Measurements from ENCODE around the gene ITGA11.

ITGA11 gene

DNA sequence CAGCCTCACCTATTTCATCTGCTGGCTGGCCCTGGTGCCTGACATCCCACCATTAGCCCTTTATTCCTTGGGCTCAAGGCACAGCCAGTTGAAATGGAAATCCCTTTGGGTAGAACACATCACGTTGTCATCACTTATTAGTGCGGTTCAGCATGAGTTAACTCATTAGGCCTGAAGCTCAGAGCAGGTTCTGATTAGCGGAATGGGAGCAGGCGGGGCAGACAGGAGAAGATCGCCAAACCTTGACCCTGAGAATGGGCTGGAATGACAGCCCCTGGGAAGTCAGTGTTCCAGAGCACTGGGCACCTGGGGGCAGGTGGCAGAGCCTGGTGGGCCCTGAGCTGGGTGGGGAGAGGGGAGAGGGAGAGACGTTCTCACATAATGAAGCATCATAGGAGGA lies 5.8 kb downstream of the ITGA11 start:
- H3K27me3 ChIP-seq (ENCODE audit: insufficient read depth, low read length): no peaks in the 10 kb centered on the region
- H3K27ac ChIP-seq (ENCODE audit: low read depth, low read length, poor library complexity, severe bottlenecking): no peak overlapping the region
- no peaks in the 10 kb centered on the region for H3K36me3 ChIP-seq (ENCODE audit: insufficient read depth, low read length)
- no peaks in the 10 kb centered on the region for H3K9me3 ChIP-seq (ENCODE audit: low read length)
- H3F3A ChIP-seq (ENCODE audit: insufficient read depth, low read length): no peaks in the 10 kb centered on the region
- TF ChIP-seq EZH2 (IDR thresholded peaks at IDR 0.05; ENCODE audit: borderline replicate concordance, low read length): no peak
- no peak for TF ChIP-seq CTCF (IDR thresholded peaks at IDR 0.05; ENCODE audit: low read length)
- H2AFZ ChIP-seq (ENCODE audit: low read length): no peak overlapping the region
- H4K20me1 ChIP-seq (ENCODE audit: insufficient read depth, low read length): no peaks in the 10 kb centered on the region
- no peaks in the 10 kb centered on the region for H3K79me2 ChIP-seq (ENCODE audit: insufficient read depth, low read length)
- H3K4me1 ChIP-seq (ENCODE audit: insufficient read depth, low read length, severe bottlenecking): no peaks in the 10 kb centered on the region
- no peak overlapping the region for H3K4me2 ChIP-seq (ENCODE audit: low read length)
- no peaks in the 10 kb centered on the region for H3K9me2 ChIP-seq (ENCODE audit: low read depth, low read length)
- no peak overlapping the region for H3K4me3 ChIP-seq (ENCODE audit: low read depth, low read length, poor library complexity, severe bottlenecking)
- H3K9ac ChIP-seq (ENCODE audit: low read length): no peak overlapping the region

- Histone ChIP-seq H3K79me2 (ENCODE audit: insufficient read depth, low read length) (no peaks in the 10 kb centered on the region), H3K27ac (ENCODE audit: low read depth, low read length, poor library complexity, severe bottlenecking) (no peak overlapping the region), H3K4me2 (ENCODE audit: low read length) (no peak overlapping the region), H3K9me2 (ENCODE audit: low read depth, low read length) (no peaks in the 10 kb centered on the region), H3K9me3 (ENCODE audit: low read length) (no peaks in the 10 kb centered on the region), H3K36me3 (ENCODE audit: insufficient read depth, low read length) (no peaks in the 10 kb centered on the region), H3K4me3 (ENCODE audit: low read depth, low read length, poor library complexity, severe bottlenecking) (no peak overlapping the region), H3F3A (ENCODE audit: insufficient read depth, low read length) (no peaks in the 10 kb centered on the region), H3K27me3 (ENCODE audit: insufficient read depth, low read length) (no peaks in the 10 kb centered on the region), H3K4me1 (ENCODE audit: insufficient read depth, low read length, severe bottlenecking) (no peaks in the 10 kb centered on the region), H2AFZ (ENCODE audit: low read length) (no peak overlapping the region), H4K20me1 (ENCODE audit: insufficient read depth, low read length) (no peaks in the 10 kb centered on the region), H3K9ac (ENCODE audit: low read length) (no peak overlapping the region)
- TF ChIP-seq EZH2 (IDR thresholded peaks at IDR 0.05; ENCODE audit: borderline replicate concordance, low read length): no peak
- no peak for TF ChIP-seq CTCF (IDR thresholded peaks at IDR 0.05; ENCODE audit: low read length)
These were observed 6.4 kb downstream of the ITGA11 start for GRCh38 chr15:68425428-68426060.

DNA sequence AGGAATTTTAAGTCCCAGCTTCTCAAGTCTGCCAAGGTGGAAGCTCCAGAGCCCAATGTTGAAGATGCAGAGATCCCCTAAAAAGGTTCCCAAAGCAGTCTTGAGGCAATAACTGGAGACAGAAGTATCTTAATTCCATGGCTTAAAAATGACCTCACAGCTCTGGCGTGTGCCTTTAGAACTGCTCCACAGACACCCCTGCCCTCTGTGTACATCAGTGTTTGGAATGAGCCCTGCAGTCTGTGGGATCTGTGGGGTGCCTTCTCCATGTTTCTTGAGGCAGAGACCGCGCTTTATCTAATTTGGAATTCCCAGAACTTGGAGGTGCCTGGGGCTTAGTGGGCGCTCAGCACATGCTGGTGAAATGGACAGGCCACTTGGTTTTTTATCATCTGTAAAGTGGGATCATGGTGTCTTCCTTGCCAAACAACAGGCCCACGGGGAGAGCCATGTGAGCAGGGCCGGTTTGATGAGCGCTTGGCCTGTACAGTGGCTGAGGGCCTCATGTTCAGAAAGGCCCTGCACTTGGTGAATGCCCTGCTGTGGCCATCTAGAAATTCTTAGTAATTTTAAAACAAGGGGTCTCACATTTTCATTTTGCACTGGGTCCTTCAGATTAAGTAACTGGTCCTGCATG lies 7.1 kb downstream of the ITGA11 start:
- no peaks in the 10 kb centered on the region for H3K9me2 ChIP-seq (ENCODE audit: low read depth, low read length)
- H3K27ac ChIP-seq (ENCODE audit: low read depth, low read length, poor library complexity, severe bottlenecking): no peak overlapping the region
- H3K4me3 ChIP-seq (ENCODE audit: low read depth, low read length, poor library complexity, severe bottlenecking): no peak overlapping the region
- H3K9me3 ChIP-seq (ENCODE audit: low read length): no peaks in the 10 kb centered on the region
- H3K9ac ChIP-seq (ENCODE audit: low read length): no peak overlapping the region
- H4K20me1 ChIP-seq (ENCODE audit: insufficient read depth, low read length): no peaks in the 10 kb centered on the region
- H3F3A ChIP-seq (ENCODE audit: insufficient read depth, low read length): no peaks in the 10 kb centered on the region
- H3K79me2 ChIP-seq (ENCODE audit: insufficient read depth, low read length): no peaks in the 10 kb centered on the region
- H2AFZ ChIP-seq (ENCODE audit: low read length): no peak overlapping the region
- H3K27me3 ChIP-seq (ENCODE audit: insufficient read depth, low read length): no peaks in the 10 kb centered on the region
- no peaks in the 10 kb centered on the region for H3K36me3 ChIP-seq (ENCODE audit: insufficient read depth, low read length)
- TF ChIP-seq CTCF (IDR thresholded peaks at IDR 0.05; ENCODE audit: low read length) (no peak), EZH2 (IDR thresholded peaks at IDR 0.05; ENCODE audit: borderline replicate concordance, low read length) (no peak)
- H3K4me2 ChIP-seq (ENCODE audit: low read length): no peak overlapping the region
- no peaks in the 10 kb centered on the region for H3K4me1 ChIP-seq (ENCODE audit: insufficient read depth, low read length, severe bottlenecking)

Data from OCI-LY1 (cell line).